NB4 (cell line): Measurements from ENCODE around the gene ATP5ME.

Source experiments
- DNase-seq: peaks from one replicate; pipeline ENCODE4 v3.0.0; 2010; ENCODE audit warnings: low read depth
- H3K4me3 ChIP-seq: one replicate; pipeline ENCODE4 v1.5.1; 2011; ENCODE audit warnings: mild to moderate bottlenecking, low read depth, low read length, moderate library complexity
- CTCF ChIP-seq: IDR thresholded peaks from one replicate; pipeline ENCODE4 v1.5.1; 2012; ENCODE audit warnings: low read depth, low read length
- MAX ChIP-seq: IDR thresholded peaks from 2 replicates; pipeline ENCODE4 v1.6.1; 2011; ENCODE audit warnings: low read depth, low read length
- MYC ChIP-seq: IDR thresholded peaks from 2 replicates; pipeline ENCODE4 v1.6.1; 2011; ENCODE audit warnings: low read depth, low read length
- POLR2A ChIP-seq: IDR thresholded peaks from 2 replicates; pipeline ENCODE4 v1.6.1; 2011; ENCODE audit warnings: mild to moderate bottlenecking; ENCODE audit not compliant: insufficient read length; ENCODE audit errors: extremely low read depth

ATP5ME gene

GRCh38 chr4:663438-664428 lies 10.3 kb downstream of the ATP5ME start:
- H3K4me3 ChIP-seq = no peak overlapping the region
- TF ChIP-seq MYC (no peak), MAX (no peak), CTCF (no peak), POLR2A (no peak)
- DNase-seq = peak; percentile 15

- no peak for DNase-seq
- TF ChIP-seq CTCF (no peak), MAX (no peak), POLR2A (no peak), MYC (no peak)
Measured at GRCh38 chr4:663046-663437, 11.0 kb downstream of the ATP5ME start.

GRCh38 chr4:661881-662761 lies 12.0 kb downstream of the ATP5ME start:
- no peak overlapping the region for H3K4me3 ChIP-seq
- no peak for TF ChIP-seq MYC
- TF ChIP-seq POLR2A = no peak
- TF ChIP-seq CTCF = no peak
- TF ChIP-seq MAX = no peak
- DNase-seq = no peak

More at GRCh38 chr4:663046-663437, 11.0 kb downstream of the ATP5ME start:
- no peak overlapping the region for H3K4me3 ChIP-seq

- no peak overlapping the region for H3K4me3 ChIP-seq
- TF ChIP-seq MAX (no peak), POLR2A (no peak), CTCF (no peak), MYC (no peak)
- DNase-seq = no peak
Measured at GRCh38 chr4:661231-661630, 12.8 kb downstream of the ATP5ME start.

- DNase-seq = no peak
- no peak overlapping the region for H3K4me3 ChIP-seq
- no peak for TF ChIP-seq MYC
- TF ChIP-seq MAX = no peak
- TF ChIP-seq CTCF = no peak
- TF ChIP-seq POLR2A = no peak
Measured at GRCh38 chr4:660401-660800, 13.7 kb downstream of the ATP5ME start.
